Renal pelvis (tissue), 4 donors: Measurements from ENCODE around the gene DRD3. TPM values are rescaled to one million over a fixed set of nuclear protein-coding genes. Genes with fewer than 3 reads are reported as not detected.

Source experiments
- DNase-seq: peaks from one replicate; pipeline ENCODE4 v3.0.0-alpha.2; 2013
- polyA plus RNA-seq, 3 donors: library from polyadenylated mRNA; unstranded; fragments of 120-200 nt; gene quantifications; one replicate each; pipeline ENCODE4 v1.2.1, GENCODE V29; 2013; ENCODE audit not compliant: insufficient read length in 3 of 3

Gene DRD3
- polyA plus RNA-seq, 3 donors: not detected

GRCh38 chr3:114186501-114186900, 7.6 kb upstream of the DRD3 start:
- DNase-seq: no peak

DNA sequence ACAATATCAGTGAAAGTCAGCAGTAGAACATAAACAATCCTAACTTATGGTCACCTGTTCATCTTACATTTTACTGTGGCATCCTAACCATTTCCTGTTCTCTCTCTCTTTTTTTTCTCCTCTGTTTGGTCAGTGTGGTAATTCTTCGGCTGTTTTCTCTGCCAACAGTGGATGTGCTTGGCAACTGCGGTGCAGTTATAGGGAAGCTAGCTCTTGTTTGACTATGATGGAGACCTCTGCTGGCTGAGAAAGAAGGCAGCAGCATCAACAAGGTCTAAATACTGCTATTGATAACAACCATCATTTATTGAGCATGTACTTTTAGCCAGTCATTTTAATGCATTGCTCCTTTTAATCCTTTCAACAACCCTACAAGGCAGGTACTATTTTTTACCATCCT, 723 bp upstream of the DRD3 start:
- DNase-seq: no peak

- DNase-seq: no peak
These were observed 2.0 kb downstream of the DRD3 start for GRCh38 chr3:114176890-114177289.

- DNase-seq: no peak
These were observed 2.4 kb downstream of the DRD3 start for GRCh38 chr3:114176487-114176886.

DNA sequence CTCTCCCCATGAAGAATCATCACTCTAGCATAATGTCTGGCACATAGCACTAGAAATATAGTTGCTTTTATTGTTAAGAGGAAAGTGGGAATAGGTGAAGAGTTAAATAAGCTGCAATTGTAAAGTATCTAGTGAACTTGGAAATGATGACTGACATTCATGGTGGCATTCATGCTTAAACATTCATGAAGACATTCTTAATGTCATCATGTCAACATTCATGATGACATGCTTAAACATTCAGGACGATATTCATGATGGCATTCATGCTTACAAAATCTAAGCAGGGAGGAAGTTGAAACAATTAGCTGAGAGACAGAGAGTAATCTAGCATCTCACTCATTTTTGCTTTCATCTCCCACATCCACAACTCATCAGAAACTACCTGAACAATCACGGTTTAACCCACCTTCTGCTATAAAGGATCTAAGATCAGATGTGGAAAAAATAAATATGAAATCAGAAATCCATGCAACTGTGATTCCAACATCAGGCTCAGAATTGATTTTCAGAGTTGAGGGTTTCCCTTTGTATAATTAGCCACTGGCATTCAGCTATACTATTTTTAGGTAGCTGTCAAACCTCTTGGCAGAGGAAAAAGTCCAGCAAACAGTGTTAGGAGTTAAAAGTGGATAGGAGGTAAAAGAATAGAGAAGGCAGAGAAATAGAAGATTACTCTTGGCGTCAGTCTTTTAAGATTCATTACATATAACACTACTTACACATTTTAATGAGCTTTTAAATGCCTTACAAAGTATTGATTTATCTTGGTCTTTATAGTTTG, 3.5 kb downstream of the DRD3 start:
- DNase-seq: no peak

- no peak for DNase-seq
These were observed 7.2 kb downstream of the DRD3 start for GRCh38 chr3:114171677-114172076.

DNA sequence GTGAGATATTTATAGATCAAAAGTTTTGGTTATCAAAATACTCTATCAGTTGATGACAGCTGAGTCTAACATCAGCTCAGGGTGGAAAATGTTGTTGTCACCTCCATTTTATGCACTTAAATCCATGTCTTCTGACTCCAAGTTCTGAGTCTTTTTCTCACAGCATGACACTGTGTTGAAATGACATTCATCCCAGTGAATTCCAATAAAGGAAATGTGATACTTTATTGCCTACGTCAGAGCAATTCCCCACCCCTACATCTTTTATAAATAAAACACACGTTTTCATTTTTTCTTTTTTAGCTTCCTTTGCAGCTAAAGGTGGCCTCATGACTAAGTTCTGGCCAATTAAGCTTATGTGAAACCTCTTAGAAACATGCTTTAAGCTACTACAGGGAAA, 10.7 kb downstream of the DRD3 start:
- no peak for DNase-seq

GRCh38 chr3:114157321-114157720, 21.5 kb downstream of the DRD3 start:
- DNase-seq: no peak

GRCh38 chr3:114155370-114155821, 23.5 kb downstream of the DRD3 start:
- DNase-seq: no peak

DNA sequence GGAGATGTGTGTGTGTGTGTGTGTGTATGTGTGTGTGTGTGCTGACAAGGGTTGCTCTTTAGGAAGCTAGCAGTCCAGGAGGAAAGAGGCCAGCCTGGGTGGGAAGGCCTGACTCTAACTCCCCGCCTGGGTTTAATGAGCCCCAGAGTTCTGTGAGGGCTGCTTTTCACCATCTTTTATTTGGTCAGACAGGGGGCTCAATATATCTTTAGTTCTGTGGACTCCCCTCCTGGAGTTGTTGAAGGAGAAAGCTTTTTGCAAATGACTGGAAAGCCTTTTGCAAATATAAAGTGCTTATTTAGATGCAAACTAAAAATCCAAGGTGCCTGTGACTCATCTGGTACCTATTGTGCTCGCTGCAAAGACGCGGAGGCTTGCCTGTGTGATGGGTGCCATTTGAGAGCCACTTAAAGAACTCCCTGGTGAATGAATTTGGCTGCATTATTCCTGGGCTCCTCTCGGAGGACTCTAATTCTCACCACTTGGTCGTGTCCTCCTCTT, 24.5 kb downstream of the DRD3 start:
- no peak for DNase-seq

- peak; percentile 72 for DNase-seq
These were observed 26.2 kb downstream of the DRD3 start for GRCh38 chr3:114152519-114153151.

DNA sequence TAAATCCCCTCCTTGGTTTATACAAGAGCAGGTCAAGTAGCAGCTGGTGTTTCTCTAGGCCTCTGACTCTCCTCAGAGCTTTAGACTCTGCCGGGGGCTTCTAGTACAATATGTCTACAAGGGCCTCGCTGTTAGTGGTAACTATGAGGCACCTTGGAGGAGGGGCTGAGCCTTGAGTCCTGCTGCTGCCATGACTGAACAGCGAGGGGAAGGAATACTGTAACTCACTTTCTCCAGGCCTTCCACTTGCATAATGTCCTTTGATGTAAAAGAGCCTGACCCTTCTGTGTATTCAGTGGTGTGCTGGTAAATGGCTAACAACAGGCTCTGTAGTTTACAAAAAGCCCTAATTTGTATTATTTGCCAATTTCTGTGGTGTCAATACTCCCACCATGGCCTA, 27.8 kb downstream of the DRD3 start:
- DNase-seq: no peak

DNA sequence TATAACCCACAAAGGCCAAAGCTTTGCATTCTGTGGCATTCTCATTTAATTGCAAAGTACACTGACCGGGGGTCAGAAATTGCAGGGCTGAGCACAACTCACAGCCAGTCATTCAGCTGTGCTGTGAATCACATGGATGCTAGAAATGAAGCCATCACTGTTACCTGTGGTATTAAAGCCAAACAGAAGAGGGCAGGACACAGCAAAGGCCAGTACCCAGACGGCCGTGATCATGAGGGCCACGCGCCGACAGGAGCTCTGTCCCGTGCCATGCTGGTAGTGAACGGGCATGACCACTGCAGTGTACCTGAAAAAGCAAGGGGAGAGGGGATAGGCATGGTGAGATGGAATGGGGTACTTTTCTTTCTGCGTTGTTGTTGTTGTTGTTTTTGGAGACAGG, 31.6 kb downstream of the DRD3 start:
- no peak for DNase-seq

- DNase-seq: no peak
These were observed 33.8 kb downstream of the DRD3 start for GRCh38 chr3:114144909-114145688.

DNA sequence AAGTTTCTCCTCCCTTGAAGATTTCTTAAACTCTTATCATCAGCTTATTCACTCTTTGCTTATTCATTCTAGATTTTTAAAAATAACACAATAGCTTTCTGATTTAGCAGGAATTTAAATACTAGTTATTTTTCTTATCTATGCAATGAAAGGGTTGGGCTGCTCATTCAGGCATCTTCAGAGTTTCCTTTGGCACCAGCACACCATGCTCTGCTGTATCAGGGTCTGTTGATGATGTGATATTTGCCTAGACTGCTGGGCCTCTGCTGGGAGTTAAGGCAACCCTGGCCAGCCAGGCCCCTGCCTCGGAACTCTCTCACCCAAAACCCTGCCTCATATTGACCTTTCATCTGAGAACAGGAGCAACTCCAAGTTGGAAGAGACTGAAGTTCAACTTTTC, 35.0 kb downstream of the DRD3 start:
- no peak for DNase-seq

DNA sequence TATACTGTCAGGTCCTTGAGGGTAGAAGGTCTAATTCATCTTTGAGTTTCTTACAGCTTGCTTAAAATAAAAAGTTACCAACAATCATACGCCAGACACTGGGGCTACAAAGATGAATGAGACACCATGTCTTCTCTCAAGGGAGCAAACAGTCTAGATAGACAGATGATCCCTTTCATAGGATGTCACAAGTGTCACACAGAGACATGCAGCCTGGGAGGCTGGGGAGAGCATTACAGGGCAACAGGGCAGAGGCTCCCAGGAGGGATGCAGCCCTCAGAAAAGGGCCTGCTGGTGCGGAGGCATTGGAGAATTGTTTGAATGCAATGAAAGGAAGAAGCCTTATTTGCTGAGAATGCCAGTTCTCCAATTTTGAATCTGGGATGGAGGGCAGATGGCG, 39.0 kb downstream of the DRD3 start:
- DNase-seq: no peak

GRCh38 chr3:114133947-114134346, 44.9 kb downstream of the DRD3 start:
- no peak for DNase-seq

DNA sequence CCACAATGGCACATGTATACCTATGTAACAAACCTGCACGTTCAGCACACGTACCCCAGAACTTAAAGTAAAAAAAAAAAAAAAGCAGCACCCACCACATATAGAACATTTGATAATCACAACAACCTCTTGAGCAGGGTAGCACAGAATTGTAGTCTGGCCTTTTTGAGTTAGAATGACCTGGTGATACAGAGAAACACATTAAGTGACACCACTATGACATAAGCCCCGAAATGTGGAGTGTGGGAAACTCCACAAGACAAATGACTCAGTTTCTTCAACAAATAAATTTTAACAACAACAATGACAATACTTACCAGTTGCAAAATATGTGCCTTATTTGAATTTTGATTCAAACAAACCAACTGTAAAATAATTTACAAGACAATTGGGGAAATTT, 46.4 kb downstream of the DRD3 start:
- DNase-seq: no peak

GRCh38 chr3:114128826-114129225, 50.0 kb downstream of the DRD3 start:
- DNase-seq: no peak

DNA sequence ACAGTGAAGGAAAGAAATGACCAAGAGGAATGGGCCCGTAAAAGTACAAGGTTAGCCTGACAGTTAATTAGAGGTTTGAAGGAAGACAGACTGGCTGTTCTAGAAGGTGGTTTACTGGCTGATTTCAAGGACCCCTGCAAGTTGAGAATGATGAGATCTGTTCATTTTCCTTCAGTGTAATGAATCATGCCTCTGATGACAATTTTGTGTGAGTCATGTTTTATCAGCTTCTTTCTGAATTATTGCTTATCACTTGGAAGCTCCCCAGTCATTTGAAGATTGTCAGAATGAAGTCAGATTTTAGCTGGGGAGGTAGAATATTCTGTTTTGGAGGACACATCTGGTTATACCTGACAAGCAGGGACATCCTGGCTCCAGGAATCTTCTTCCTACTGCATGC, 50.6 kb downstream of the DRD3 start:
- no peak for DNase-seq

GRCh38 chr3:114127517-114127916, 51.3 kb downstream of the DRD3 start:
- no peak for DNase-seq

GRCh38 chr3:114126461-114126860, 52.4 kb downstream of the DRD3 start:
- no peak for DNase-seq
